GM19395 (cell line): ENCODE data around the gene IQCK.

Experiments used
- ATAC-seq: cut with Tn5 transposase; IDR thresholded peaks from one replicate; pipeline ENCODE4 v1.9.1; 2021; ENCODE audit warnings: mild to moderate bottlenecking, moderate library complexity; ENCODE audit not compliant: unreplicated experiment

IQCK gene

GRCh38 chr16:19907161-19907992, 189.3 kb downstream of the IQCK start:
- ATAC-seq = no peak
